ENCODE results near the gene INF2. TPM values are rescaled to one million over a fixed set of nuclear protein-coding genes. Genes with fewer than 3 reads are reported as not detected.

The INF2 gene
- total RNA-seq, 2 experiments from 2014 or later, result 66.7 to 71.5 TPM

DNA sequence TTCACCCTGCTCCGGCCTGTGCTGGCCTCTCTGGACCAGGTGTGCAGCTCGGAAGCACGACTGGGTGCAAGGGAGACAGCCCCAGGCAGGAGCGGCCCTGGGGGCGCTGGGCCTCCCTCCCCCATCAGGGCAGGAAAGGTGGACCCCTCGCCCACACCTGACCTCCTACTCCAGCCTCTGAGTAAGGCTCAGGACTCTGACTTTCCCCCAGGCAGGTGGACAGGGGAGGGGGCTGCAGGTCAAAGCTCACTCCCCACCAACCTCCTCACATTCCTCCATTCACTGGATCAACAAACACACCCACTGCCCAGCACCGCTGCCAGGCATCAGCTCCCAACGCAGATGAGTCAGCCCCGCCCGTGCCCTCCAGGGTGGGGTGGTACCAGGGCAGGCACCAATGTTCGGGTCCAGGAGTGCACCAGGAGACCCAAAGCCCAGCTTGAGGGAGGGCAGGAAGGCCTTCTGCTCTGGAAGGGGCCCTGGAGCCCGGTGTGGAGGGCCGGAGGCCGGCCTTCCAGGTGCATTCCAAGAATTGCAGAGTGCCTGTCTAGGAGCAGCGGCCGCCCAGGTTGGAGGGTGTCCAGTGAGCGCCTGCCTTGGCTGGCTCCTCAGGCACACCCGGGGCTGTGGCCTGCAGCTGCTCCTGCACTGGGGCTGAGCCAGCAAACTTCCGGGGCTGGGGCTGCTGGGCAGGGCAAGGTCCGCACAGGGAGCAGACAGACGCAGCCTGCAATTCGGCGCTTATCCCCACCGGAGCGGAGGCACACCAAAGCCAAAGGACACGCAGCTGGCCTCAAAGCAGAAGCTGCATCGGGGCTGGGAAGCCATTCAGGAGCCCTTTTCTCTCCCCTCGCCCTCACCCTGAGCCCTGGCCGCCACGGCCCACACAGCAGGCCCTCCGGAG, 1.6 kb upstream of the INF2 start:
- Mint-ChIP-seq H3K4me1 (ENCODE audit: low read depth) (peaks cover 48% of the 10 kb centered on the region), H3K36me3 (peaks cover 2% of the 10 kb centered on the region), H3K27me3 (no peaks in the 10 kb centered on the region), H3K9me3 (no peaks in the 10 kb centered on the region), H3K27ac (peak overlapping the region; percentile 26), H3K4me3 (no peak overlapping the region)
- intact Hi-C loops (cut with micrococcal nuclease), result no loop called here
- POLR2A ChIA-PET, result interaction anchor here (3.0 kb wide), 1 partner anchor 10 kb away, joined by 11 read pairs; no protein-coding TSS in a partner anchor
- CTCF ChIA-PET, result interaction anchor here (0.6 to 1.9 kb wide), 3 partner anchors 10 to 63 kb away, joined by 3 to 10 read pairs (median 5); no protein-coding TSS in a partner anchor
- no peak for DNase-seq

DNA sequence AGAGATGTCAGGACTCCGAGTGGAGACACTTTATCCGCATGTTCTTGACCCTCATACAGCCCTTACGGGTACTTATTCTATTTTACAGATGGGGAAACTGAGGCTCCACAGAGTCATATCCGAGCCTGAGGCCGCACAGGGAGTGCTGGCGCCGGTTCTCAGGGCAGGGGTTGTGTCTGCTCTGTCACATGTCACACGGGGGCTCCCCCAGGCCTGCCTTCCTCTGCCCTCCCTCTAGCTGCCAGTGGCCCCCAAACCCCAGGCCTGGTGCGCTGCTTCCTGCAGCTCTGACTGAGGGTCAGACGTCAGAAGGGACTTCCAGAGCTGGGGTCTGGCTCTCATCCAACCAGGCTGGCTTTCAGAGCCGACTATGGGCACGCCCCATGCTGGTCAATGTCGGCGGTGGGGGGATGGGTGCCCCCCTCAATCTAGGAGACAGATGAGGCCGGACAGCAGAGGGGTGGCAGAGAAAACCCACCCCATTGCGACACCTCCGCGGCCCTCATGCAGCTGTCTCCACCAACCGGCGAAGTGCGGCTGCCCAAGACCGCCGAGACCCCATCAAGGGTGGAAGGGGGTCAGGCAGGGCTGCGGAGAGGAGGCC, 811 bp upstream of the INF2 start:
- intact Hi-C loops (cut with micrococcal nuclease), result loop anchor here (1.0 kb wide), 1 partner anchor 23 kb away; no protein-coding TSS in a partner anchor
- H3K27ac Mint-ChIP-seq, result no peak overlapping the region
- DNase-seq, result no peak

GRCh38 chr14:104689881-104690711, 678 bp downstream of the INF2 start:
- DNase-seq, result peak; percentile 48
- H3K27me3 Mint-ChIP-seq, result no peaks in the 10 kb centered on the region
- peaks cover 57% of the 10 kb centered on the region for H3K4me1 Mint-ChIP-seq (ENCODE audit: low read depth)
- intact Hi-C loops (cut with micrococcal nuclease), result loop anchor here (1.0 kb wide), 1 partner anchor 25 kb away; no protein-coding TSS in a partner anchor
- CTCF ChIA-PET, result interaction anchor here (0.8 to 1.8 kb wide), 3 partner anchors 12 to 25 kb away, joined by 3 to 4 read pairs (median 4); no protein-coding TSS in a partner anchor
- H3K9me3 Mint-ChIP-seq, result no peaks in the 10 kb centered on the region
- POLR2A ChIA-PET, result interaction anchor here (2.2 kb wide), 1 partner anchor 11 kb away, joined by 15 read pairs; no protein-coding TSS in a partner anchor
- H3K36me3 Mint-ChIP-seq, result peaks cover 2% of the 10 kb centered on the region
- peak overlapping the region; percentile 78 for H3K4me3 Mint-ChIP-seq
- peak overlapping the region; percentile 13 for H3K27ac Mint-ChIP-seq

More for the DNA sequence above, 811 bp upstream of the INF2 start:
- CTCF ChIA-PET, result interaction anchor here (1.9 kb wide), 1 partner anchor 11 kb away, joined by 10 read pairs; no protein-coding TSS in a partner anchor
- H3K4me3 Mint-ChIP-seq, result peak overlapping the region; percentile 55
- no peaks in the 10 kb centered on the region for H3K9me3 Mint-ChIP-seq
- peaks cover 2% of the 10 kb centered on the region for H3K36me3 Mint-ChIP-seq
- H3K27me3 Mint-ChIP-seq, result no peaks in the 10 kb centered on the region
- peaks cover 51% of the 10 kb centered on the region for H3K4me1 Mint-ChIP-seq (ENCODE audit: low read depth)
- POLR2A ChIA-PET, result interaction anchor here (3.0 kb wide), 1 partner anchor 11 kb away, joined by 11 read pairs; no protein-coding TSS in a partner anchor

DNA sequence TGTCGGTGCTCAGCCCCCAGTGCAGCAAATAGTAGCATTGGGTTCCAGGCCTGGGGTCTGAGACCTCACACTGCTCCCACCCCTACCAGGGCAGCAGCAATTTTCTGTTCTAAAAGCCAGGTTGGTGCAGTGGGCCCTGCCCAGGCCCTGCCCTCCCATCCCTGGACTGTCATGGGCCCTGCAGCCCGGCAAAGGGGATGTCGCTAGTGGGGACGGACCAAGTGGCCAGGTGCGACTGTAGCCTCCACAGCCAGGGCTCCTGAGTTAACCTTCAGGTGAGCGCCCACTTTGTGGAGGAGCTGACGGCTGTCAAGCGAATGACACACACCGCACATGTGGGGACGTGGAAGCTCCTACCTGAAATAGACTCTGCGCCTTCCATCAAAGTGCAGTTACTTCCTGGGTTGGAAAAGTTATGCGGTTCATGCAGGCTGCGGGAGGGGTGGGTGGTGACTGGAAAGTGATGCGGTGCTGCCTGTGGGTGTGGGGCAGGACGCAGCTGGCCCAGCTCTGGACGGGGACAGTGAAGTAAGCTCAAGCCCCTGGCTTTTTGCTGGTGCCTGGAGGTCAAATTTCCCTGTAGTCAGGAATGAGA, 1.5 kb downstream of the INF2 start:
- peak; percentile 31 for DNase-seq
- Mint-ChIP-seq H3K27ac (peak overlapping the region; percentile 24), H3K27me3 (no peaks in the 10 kb centered on the region), H3K36me3 (peaks cover 7% of the 10 kb centered on the region), H3K9me3 (no peaks in the 10 kb centered on the region), H3K4me3 (peak overlapping the region; percentile 78), H3K4me1 (ENCODE audit: low read depth) (peaks cover 61% of the 10 kb centered on the region)
- intact Hi-C loops (cut with micrococcal nuclease), result no loop called here
- CTCF ChIA-PET, result interaction anchor here (0.8 to 1.8 kb wide), 4 partner anchors 13 to 26 kb away, joined by 3 to 4 read pairs (median 4); no protein-coding TSS in a partner anchor
- POLR2A ChIA-PET, result interaction anchor here (2.2 kb wide), 1 partner anchor 12 kb away, joined by 15 read pairs; no protein-coding TSS in a partner anchor

DNA sequence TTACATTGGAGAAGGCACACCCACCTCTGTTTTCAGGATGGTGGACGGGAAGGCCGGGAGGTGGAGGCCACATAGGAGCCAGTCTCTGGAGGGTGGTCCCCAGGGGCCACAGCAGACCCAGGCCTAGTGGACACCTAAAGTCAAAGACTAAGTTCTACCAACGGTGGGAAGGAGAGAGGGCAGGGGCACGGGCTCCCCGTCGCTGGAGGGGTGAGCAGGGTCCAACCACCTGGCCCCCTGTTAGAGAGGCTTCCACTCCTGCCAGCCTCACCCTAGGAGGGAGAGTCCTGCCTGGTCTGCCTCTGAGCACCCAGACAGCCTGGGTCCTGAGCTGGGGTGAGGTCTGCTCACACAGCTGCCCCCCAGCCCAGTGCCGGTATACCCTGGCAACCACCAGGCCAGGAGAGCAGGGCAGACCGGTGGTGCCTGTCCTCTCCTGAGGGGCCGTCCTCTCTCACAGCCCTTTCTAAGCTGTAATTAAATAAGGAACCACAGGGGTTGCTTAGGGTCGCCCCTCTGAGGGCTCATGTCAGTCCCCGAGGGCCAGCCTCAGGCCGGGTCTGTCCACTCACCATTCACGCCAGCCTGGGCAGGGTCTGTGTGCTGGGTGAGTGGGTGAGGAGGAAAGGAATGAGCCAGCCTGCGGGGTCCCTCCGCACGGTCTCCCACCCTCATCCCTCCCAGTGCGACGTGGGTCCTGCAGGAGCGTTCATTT, 2.3 kb downstream of the INF2 start:
- H3K36me3 Mint-ChIP-seq, result peaks cover 9% of the 10 kb centered on the region
- H3K4me1 Mint-ChIP-seq (ENCODE audit: low read depth), result peaks cover 55% of the 10 kb centered on the region
- intact Hi-C loops (cut with micrococcal nuclease), result no loop called here
- peak overlapping the region; percentile 24 for H3K27ac Mint-ChIP-seq
- H3K9me3 Mint-ChIP-seq, result no peaks in the 10 kb centered on the region
- POLR2A ChIA-PET, result interaction anchor here (2.2 kb wide), 1 partner anchor 13 kb away, joined by 15 read pairs; no protein-coding TSS in a partner anchor
- no peak for DNase-seq
- no peaks in the 10 kb centered on the region for H3K27me3 Mint-ChIP-seq
- CTCF ChIA-PET, result interaction anchor here (1.1 to 1.8 kb wide), 2 partner anchors 17 to 26 kb away, joined by 3 to 4 read pairs; no protein-coding TSS in a partner anchor
- H3K4me3 Mint-ChIP-seq, result peak overlapping the region; percentile 78

GRCh38 chr14:104692261-104692938, 3.0 kb downstream of the INF2 start:
- CTCF ChIA-PET, result interaction anchor here (1.1 to 1.8 kb wide), 2 partner anchors 17 to 27 kb away, joined by 3 to 4 read pairs; no protein-coding TSS in a partner anchor
- Mint-ChIP-seq H3K27me3 (no peaks in the 10 kb centered on the region), H3K9me3 (no peaks in the 10 kb centered on the region), H3K27ac (no peak overlapping the region), H3K4me3 (no peak overlapping the region), H3K4me1 (ENCODE audit: low read depth) (peaks cover 48% of the 10 kb centered on the region), H3K36me3 (peaks cover 9% of the 10 kb centered on the region)
- DNase-seq, result no peak
- POLR2A ChIA-PET, result no interaction called here
- intact Hi-C loops (cut with micrococcal nuclease), result no loop called here

DNA sequence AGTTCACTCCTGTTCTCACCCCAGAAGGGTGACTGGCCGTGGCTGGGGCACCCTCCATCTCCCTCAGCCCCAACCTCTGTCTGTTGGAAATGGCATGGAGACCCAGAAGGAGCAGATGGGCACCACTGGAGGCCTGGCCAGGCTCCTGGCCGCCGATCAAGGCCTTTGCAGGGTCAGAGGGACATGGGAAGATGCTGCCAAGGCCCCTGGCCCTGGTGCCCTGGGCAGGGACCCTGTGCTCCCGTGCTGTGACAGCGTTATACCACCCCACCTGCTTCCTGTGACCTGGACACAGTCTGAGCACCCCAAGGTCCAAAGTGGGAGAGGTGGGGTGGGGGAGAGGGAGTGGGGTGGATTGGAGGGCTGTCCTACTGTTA, 3.5 kb downstream of the INF2 start:
- no peak for DNase-seq
- H3K27ac Mint-ChIP-seq, result no peak overlapping the region
- peaks cover 9% of the 10 kb centered on the region for H3K36me3 Mint-ChIP-seq
- POLR2A ChIA-PET, result no interaction called here
- H3K4me1 Mint-ChIP-seq (ENCODE audit: low read depth), result peaks cover 43% of the 10 kb centered on the region
- no peaks in the 10 kb centered on the region for H3K27me3 Mint-ChIP-seq
- intact Hi-C loops (cut with micrococcal nuclease), result no loop called here
- CTCF ChIA-PET, result no interaction called here
- H3K9me3 Mint-ChIP-seq, result no peaks in the 10 kb centered on the region
- H3K4me3 Mint-ChIP-seq, result no peak overlapping the region

DNA sequence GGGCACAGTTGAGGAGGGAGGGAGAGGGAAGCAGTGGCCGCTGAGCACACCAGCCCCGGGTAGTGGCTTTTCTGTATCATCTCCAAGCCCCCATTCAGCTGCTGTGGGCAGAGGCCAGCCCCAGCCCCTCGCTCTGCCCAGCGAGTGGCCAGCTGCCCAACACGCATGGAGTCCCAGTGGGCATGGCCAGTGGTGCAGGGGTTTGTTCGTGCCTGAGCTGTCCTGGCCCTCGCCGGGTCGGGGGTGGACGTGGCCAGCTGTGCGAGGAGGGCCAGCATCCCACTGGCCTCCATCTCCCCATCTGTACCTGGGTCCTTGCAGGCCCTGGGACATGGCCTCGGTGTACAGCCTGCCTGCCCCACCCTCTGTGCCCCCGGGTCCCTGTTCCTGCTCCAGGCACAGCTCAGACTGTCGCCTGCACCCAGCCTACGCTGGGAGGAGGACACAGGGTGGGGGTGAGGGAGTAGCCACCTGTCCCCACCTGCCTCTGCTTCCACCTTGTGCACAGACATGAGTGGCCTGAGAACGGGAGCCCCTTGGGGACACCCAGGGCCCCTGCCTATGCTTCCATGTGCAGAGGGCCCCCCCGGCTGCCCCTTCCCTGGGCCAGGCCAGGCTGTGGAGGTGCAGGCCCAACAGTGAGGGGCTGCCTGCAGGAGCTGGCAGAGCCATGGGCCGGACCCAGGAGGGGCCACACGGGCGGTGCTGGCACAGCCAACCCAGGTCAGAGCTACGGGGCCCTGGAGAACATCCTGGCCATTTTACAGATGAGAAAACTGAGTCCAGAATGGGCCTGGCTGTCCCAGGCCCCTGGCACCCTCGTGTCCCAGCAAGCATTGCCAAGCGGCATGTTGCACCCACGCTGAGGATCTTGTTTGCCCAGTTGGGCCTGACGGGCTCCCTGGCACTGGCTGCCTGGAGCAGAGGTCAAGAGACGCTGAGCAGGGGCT, 4.3 kb downstream of the INF2 start:
- no peak overlapping the region for H3K4me3 Mint-ChIP-seq
- peaks cover 41% of the 10 kb centered on the region for H3K4me1 Mint-ChIP-seq (ENCODE audit: low read depth)
- H3K27me3 Mint-ChIP-seq, result no peaks in the 10 kb centered on the region
- CTCF ChIA-PET, result interaction anchor here (1.9 kb wide), 1 partner anchor 30 kb away, joined by 6 read pairs; the partner anchor contains the start of gene ADSS1
- peaks cover 9% of the 10 kb centered on the region for H3K36me3 Mint-ChIP-seq
- no peak for DNase-seq
- H3K9me3 Mint-ChIP-seq, result no peaks in the 10 kb centered on the region
- peak overlapping the region; percentile 80 for H3K27ac Mint-ChIP-seq
- POLR2A ChIA-PET, result no interaction called here
- intact Hi-C loops (cut with micrococcal nuclease), result loop anchor here (2.0 kb wide), 1 partner anchor 17 kb away; no protein-coding TSS in a partner anchor

- Mint-ChIP-seq H3K36me3 (peaks cover 9% of the 10 kb centered on the region), H3K27ac (peak overlapping the region; percentile 80), H3K4me1 (ENCODE audit: low read depth) (peaks cover 41% of the 10 kb centered on the region), H3K9me3 (no peaks in the 10 kb centered on the region), H3K27me3 (no peaks in the 10 kb centered on the region), H3K4me3 (peak overlapping the region; percentile 49)
- DNase-seq, result no peak
- intact Hi-C loops (cut with micrococcal nuclease), result loop anchor here (2.0 kb wide), 1 partner anchor 18 kb away; no protein-coding TSS in a partner anchor
- ChIA-PET CTCF (interaction anchor here (1.9 to 3.7 kb wide), 2 partner anchors 15 to 29 kb away, joined by 6 to 10 read pairs; partner anchors contain the start of gene ADSS1), POLR2A (no interaction called here)
These were observed 5.1 kb downstream of the INF2 start for GRCh38 chr14:104694475-104694950.

Data from activated CD4-positive, alpha-beta memory T cell treated with anti-CD3 and anti-CD28 coated beads for 36 hours (primary cell).